ENCODE results near the gene NCAPG2. TPM values are rescaled to one million over a fixed set of nuclear protein-coding genes. Genes with fewer than 3 reads are reported as not detected.

Gene NCAPG2
- total and polyA plus RNA-seq, 2 of the 13 experiments (the other 11 are each of a cell fraction or from before 2014, with no cell fraction given) = 15.1 to 30.7 TPM

- Histone ChIP-seq H3K4me1 (ENCODE audit: insufficient read depth, low read length) (no peaks in the 10 kb centered on the region), H3K27ac (ENCODE audit: extremely low read length, insufficient read depth, low read length) (no peak overlapping the region), H4K20me1 (ENCODE audit: insufficient read depth, low read length) (no peaks in the 10 kb centered on the region), H3K4me3 (replicated peaks in 1 of 3; ENCODE audit: insufficient read depth in 1 of 3, low read depth in 2 of 3, low read length in 3 of 3) (no peak overlapping the region), H3K27me3 (ENCODE audit: control insufficient read depth in 1 of 2, insufficient read depth in 2 of 2, low read length in 2 of 2) (no peaks in the 10 kb centered on the region), H3K4me2 (ENCODE audit: low read depth, low read length) (no peak overlapping the region), H2AFZ (ENCODE audit: low read length) (no peak overlapping the region), H3K79me2 (ENCODE audit: insufficient read depth, low read length) (no peaks in the 10 kb centered on the region), H3K9ac (ENCODE audit: insufficient read depth, low read depth, low read length) (no peak overlapping the region), H3K36me3 (replicated peaks in 1 of 2; ENCODE audit: control insufficient read depth in 1 of 2, insufficient read depth in 2 of 2, low read length in 2 of 2) (no peaks in the 10 kb centered on the region), H3K9me3 (ENCODE audit: low read length) (no peaks in the 10 kb centered on the region)
- WGBS (ENCODE audit: low lambda C conversion rate) = 0% methylated on average over 1 of the region's 1 CpG
- POLR2A ChIA-PET = no interaction called here
- in situ Hi-C loops (cut with HindIII; ENCODE audit: extremely low pct_ligation_motif_present, low pct_unique_long_range_greater_than_20kb) = no loop called here
- DNase-seq (ENCODE audit: low spot score) = no peak
- FAIRE-seq = no peak
- ATAC-seq = no peak
- CTCF ChIA-PET (ENCODE audit: low intra/inter-chr PET ratio, low total read pairs) = no interaction called here
- TF ChIP-seq ZFP82 (CRISPR knock-in tag; IDR thresholded peaks at IDR 0.05; ENCODE audit: borderline replicate concordance) (no peak), ZNF7 (CRISPR knock-in tag; IDR thresholded peaks at IDR 0.05) (peak; percentile 74)
- no TSS peak for BruUV-seq (replicated peaks)
- intact Hi-C loops (cut with micrococcal nuclease; ENCODE audit: unreplicated experiment) = no loop called here
These were observed 12.2 kb upstream of the NCAPG2 start for GRCh38 chr7:158716802-158717201.

DNA sequence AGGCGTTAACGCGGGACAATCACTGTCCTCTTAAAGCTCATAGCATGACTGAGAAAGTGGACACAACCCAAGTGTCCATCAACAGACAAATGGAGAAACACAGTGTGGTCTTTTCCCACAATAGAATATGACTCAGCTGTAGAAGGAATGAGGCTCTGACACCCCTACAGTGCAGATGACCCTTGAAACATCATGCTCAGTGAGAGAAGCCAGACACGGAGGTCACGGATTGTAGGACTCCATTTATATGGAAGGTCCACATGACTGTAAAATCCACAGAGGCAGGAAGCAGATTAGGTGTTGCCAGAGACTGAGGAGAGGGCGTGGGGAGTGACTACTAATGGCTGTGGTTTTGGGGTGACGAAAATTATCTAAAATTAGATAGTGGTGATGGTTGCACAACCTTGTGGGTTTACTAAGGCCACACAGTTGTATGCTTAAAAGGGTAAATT, 6.1 kb upstream of the NCAPG2 start:
- intact Hi-C loops (cut with micrococcal nuclease; ENCODE audit: unreplicated experiment) (no loop called here), in situ Hi-C loops (cut with HindIII; ENCODE audit: extremely low pct_ligation_motif_present, low pct_unique_long_range_greater_than_20kb) (no loop called here)
- no peaks in the 10 kb centered on the region for H3K9me3 ChIP-seq (ENCODE audit: low read length)
- CTCF ChIA-PET (ENCODE audit: low intra/inter-chr PET ratio, low total read pairs) = no interaction called here
- no peak overlapping the region for H2AFZ ChIP-seq (ENCODE audit: low read length)
- H3K27me3 ChIP-seq (ENCODE audit: control insufficient read depth in 1 of 2, insufficient read depth in 2 of 2, low read length in 2 of 2) = no peaks in the 10 kb centered on the region
- H3K27ac ChIP-seq (ENCODE audit: extremely low read length, insufficient read depth, low read length) = no peak overlapping the region
- DNase-seq (ENCODE audit: low spot score) (no peak), ATAC-seq (no peak), FAIRE-seq (no peak)
- H3K79me2 ChIP-seq (ENCODE audit: insufficient read depth, low read length) = no peaks in the 10 kb centered on the region
- no TSS peak for BruUV-seq (replicated peaks)
- H3K4me3 ChIP-seq (replicated peaks in 1 of 3; ENCODE audit: insufficient read depth in 1 of 3, low read depth in 2 of 3, low read length in 3 of 3) = no peak overlapping the region
- peaks cover 25% of the 10 kb centered on the region for H3K4me1 ChIP-seq (ENCODE audit: insufficient read depth, low read length)
- peak overlapping the region; percentile 27; the same call in 1 of the 2 replicates for H3K4me2 ChIP-seq (ENCODE audit: low read depth, low read length)
- no peak overlapping the region for H3K9ac ChIP-seq (ENCODE audit: insufficient read depth, low read depth, low read length)
- no peaks in the 10 kb centered on the region for H3K36me3 ChIP-seq (replicated peaks in 1 of 2; ENCODE audit: control insufficient read depth in 1 of 2, insufficient read depth in 2 of 2, low read length in 2 of 2)
- POLR2A ChIA-PET = no interaction called here
- WGBS (ENCODE audit: low lambda C conversion rate) = 48% methylated on average over 7 of the region's 7 CpGs
- no peaks in the 10 kb centered on the region for H4K20me1 ChIP-seq (ENCODE audit: insufficient read depth, low read length)
- TF ChIP-seq, protein P1, sequence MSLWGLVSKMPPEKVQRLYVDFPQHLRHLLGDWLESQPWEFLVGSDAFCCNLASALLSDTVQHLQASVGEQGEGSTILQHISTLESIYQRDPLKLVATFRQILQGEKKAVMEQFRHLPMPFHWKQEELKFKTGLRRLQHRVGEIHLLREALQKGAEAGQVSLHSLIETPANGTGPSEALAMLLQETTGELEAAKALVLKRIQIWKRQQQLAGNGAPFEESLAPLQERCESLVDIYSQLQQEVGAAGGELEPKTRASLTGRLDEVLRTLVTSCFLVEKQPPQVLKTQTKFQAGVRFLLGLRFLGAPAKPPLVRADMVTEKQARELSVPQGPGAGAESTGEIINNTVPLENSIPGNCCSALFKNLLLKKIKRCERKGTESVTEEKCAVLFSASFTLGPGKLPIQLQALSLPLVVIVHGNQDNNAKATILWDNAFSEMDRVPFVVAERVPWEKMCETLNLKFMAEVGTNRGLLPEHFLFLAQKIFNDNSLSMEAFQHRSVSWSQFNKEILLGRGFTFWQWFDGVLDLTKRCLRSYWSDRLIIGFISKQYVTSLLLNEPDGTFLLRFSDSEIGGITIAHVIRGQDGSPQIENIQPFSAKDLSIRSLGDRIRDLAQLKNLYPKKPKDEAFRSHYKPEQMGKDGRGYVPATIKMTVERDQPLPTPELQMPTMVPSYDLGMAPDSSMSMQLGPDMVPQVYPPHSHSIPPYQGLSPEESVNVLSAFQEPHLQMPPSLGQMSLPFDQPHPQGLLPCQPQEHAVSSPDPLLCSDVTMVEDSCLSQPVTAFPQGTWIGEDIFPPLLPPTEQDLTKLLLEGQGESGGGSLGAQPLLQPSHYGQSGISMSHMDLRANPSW (CRISPR knock-in tag; IDR thresholded peaks at IDR 0.05; ENCODE audit: borderline replicate concordance) = no peak
- TF ChIP-seq, protein P2, sequence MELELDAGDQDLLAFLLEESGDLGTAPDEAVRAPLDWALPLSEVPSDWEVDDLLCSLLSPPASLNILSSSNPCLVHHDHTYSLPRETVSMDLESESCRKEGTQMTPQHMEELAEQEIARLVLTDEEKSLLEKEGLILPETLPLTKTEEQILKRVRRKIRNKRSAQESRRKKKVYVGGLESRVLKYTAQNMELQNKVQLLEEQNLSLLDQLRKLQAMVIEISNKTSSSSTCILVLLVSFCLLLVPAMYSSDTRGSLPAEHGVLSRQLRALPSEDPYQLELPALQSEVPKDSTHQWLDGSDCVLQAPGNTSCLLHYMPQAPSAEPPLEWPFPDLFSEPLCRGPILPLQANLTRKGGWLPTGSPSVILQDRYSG (CRISPR knock-in tag; IDR thresholded peaks at IDR 0.05) = no peak
- no peak for TF ChIP-seq ZKSCAN1 (IDR thresholded peaks at IDR 0.05; ENCODE audit: low read length)
- no peak for TF ChIP-seq RXRB (CRISPR knock-in tag; IDR thresholded peaks at IDR 0.05; ENCODE audit: borderline replicate concordance)
- TF ChIP-seq ZNF543 (CRISPR knock-in tag; IDR thresholded peaks at IDR 0.05) = no peak
- TF ChIP-seq IRX3 (CRISPR knock-in tag; IDR thresholded peaks at IDR 0.05; ENCODE audit: borderline replicate concordance, low read depth) = no peak
- no peak for TF ChIP-seq KLF16 (CRISPR knock-in tag; IDR thresholded peaks at IDR 0.05)
- TF ChIP-seq NBN (conservative IDR thresholded peaks at IDR 0.05) = no peak
- TF ChIP-seq ZNF224 (CRISPR knock-in tag; IDR thresholded peaks at IDR 0.05) = no peak
- no peak for TF ChIP-seq GATA4 (IDR thresholded peaks at IDR 0.05; ENCODE audit: borderline replicate concordance, low read depth)
- TF ChIP-seq, protein P3, sequence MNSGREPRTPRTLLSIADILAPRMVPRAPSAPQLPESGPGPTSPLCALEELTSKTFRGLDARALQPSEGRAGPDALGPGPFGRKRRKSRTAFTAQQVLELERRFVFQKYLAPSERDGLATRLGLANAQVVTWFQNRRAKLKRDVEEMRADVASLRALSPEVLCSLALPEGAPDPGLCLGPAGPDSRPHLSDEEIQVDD (CRISPR knock-in tag; IDR thresholded peaks at IDR 0.05; ENCODE audit: borderline replicate concordance) = no peak
- TF ChIP-seq SMAD9 (CRISPR knock-in tag; IDR thresholded peaks at IDR 0.05) = no peak

All from HepG2 (cell line).